SH-SY5Y (cell line): ENCODE data around the gene ATP6V1E1.

Source experiments
- GATA2 ChIP-seq: IDR thresholded peaks from 2 replicates; pipeline ENCODE4 v1.6.1; 2011; ENCODE audit warnings: mild to moderate bottlenecking, low read depth, low read length
- GATA3 ChIP-seq: IDR thresholded peaks from 2 replicates; pipeline ENCODE4 v1.6.1; 2011; ENCODE audit warnings: low read depth, mild to moderate bottlenecking, low read length, moderate library complexity

DNA sequence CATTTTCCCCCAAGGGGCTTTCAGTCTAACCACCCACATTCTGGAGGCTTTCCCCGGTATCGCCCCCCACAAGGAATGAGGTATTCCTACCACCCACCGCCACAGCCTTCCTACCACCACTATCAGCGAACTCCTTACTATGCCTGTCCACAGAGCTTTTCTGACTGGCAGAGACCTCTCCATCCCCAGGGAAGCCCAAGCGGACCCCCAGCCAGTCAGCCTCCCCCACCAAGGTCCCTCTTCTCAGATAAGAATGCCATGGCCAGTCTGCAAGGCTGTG lies 79.9 kb downstream of the ATP6V1E1 start:
- TF ChIP-seq GATA3 (no peak), GATA2 (no peak)
